DLD1 (cell line): Measurements from ENCODE around the gene CCDC85C.

ENCODE experiments used
- in situ Hi-C: cut with HindIII; loops from 2 replicates; pipeline ENCODE4 v1.10.0; 2017; ENCODE audit warnings: low sequenced_read_pairs

CCDC85C gene

GRCh38 chr14:99460793-99461192 is 143.2 kb downstream of the CCDC85C start:
- in situ Hi-C loops, result no loop called here

- in situ Hi-C loops, result no loop called here
These were observed 144.4 kb downstream of the CCDC85C start for GRCh38 chr14:99459481-99460100.

GRCh38 chr14:99454246-99454645 is 149.8 kb downstream of the CCDC85C start:
- in situ Hi-C loops, result no loop called here

DNA sequence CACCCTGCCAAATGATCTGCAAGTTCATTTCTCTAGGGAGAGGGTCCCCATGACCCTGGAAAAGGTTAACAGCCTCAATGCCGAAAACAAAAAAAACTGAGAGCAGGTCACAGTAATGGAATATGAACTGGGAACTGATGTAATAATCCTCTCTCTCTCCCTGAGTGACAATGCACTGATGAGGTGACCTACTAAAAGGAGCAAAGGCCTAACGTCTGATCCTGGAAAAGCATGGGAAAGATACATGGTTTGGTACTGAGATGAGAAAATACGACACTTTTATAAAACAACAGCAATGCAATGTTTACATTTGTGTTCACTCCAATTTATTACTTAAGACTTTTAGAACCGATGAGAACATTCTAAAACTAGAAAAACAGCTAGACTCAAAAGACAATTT is 151.0 kb downstream of the CCDC85C start:
- in situ Hi-C loops, result no loop called here

DNA sequence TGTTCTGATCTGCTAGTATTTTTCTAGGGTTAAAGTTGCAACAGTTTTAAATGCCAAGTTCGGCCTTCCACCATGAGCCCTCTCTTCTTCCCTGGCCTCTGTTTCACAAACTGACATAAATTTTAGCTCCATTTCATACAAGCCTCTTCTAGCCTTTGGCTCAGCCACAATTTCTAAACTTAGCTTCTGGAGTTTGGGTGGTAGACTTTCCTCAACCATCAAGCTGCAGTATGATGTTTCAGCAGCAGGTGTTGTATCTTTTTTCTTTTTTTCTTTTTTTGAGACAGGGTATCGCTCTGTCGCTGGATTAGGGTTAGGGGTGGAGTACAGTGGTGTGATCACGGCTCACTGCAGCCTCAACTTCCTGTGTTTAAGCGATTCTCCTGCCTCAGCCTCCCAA is 152.8 kb downstream of the CCDC85C start:
- in situ Hi-C loops, result no loop called here

GRCh38 chr14:99450266-99450665 is 153.7 kb downstream of the CCDC85C start:
- in situ Hi-C loops, result no loop called here
